Stimulated activated CD4-positive, alpha-beta T cell treated with anti-CD3 and anti-CD28 coated beads, Interleukin-2, amount 100 ng/mL, for 48 hours (primary cell): ENCODE data around the gene CACNA1H.
A peak's percentile ranks its signal among the peaks of the same experiment; 100 is the strongest.
"Not testable (repeated sequence)": the region's sequence is repeated elsewhere in the genome, so short reads cannot be mapped to it uniquely, and the experiment has no call there.

Experiments used
- DNase-seq, 2 donors: peaks; one replicate each; pipeline ENCODE4 v3.0.0-alpha.2; 2020

CACNA1H gene

GRCh38 chr16:1194665-1195392 lies 41.9 kb downstream of the CACNA1H start:
- peak in 1 of 2 donors; percentile 23 for DNase-seq

GRCh38 chr16:1195393-1195666 lies 42.4 kb downstream of the CACNA1H start:
- no peak for DNase-seq

GRCh38 chr16:1196494-1196893 lies 43.6 kb downstream of the CACNA1H start:
- DNase-seq, result no peak

GRCh38 chr16:1197237-1197866 lies 44.4 kb downstream of the CACNA1H start:
- DNase-seq, result no peak

- DNase-seq, result no peak
Observed at GRCh38 chr16:1198194-1198593, 45.3 kb downstream of the CACNA1H start.

GRCh38 chr16:1198671-1199346 lies 45.9 kb downstream of the CACNA1H start:
- not testable (repeated sequence) for DNase-seq

- no peak for DNase-seq
Observed at GRCh38 chr16:1199347-1200013, 46.6 kb downstream of the CACNA1H start.

- no peak for DNase-seq
Observed at GRCh38 chr16:1200014-1200627, 47.2 kb downstream of the CACNA1H start.

- no peak for DNase-seq
Observed at GRCh38 chr16:1201444-1201843, 48.5 kb downstream of the CACNA1H start.

GRCh38 chr16:1202274-1202673 lies 49.4 kb downstream of the CACNA1H start:
- no peak for DNase-seq

- no peak for DNase-seq
Observed at GRCh38 chr16:1204933-1205332, 52.0 kb downstream of the CACNA1H start.

- no peak for DNase-seq
Observed at GRCh38 chr16:1206326-1206725, 53.4 kb downstream of the CACNA1H start.

- no peak for DNase-seq
Observed at GRCh38 chr16:1206786-1207185, 53.9 kb downstream of the CACNA1H start.

GRCh38 chr16:1208239-1208830 lies 55.4 kb downstream of the CACNA1H start:
- DNase-seq, result no peak

GRCh38 chr16:1209081-1209480 lies 56.2 kb downstream of the CACNA1H start:
- DNase-seq, result no peak

- no peak for DNase-seq
Observed at GRCh38 chr16:1210461-1210860, 57.6 kb downstream of the CACNA1H start.

- no peak for DNase-seq
Observed at GRCh38 chr16:1211451-1212268, 58.8 kb downstream of the CACNA1H start.

- no peak for DNase-seq
Observed at GRCh38 chr16:1212616-1213194, 59.8 kb downstream of the CACNA1H start.

- no peak for DNase-seq
Observed at GRCh38 chr16:1213231-1213630, 60.3 kb downstream of the CACNA1H start.

- DNase-seq, result no peak
Observed at GRCh38 chr16:1213796-1214372, 61.0 kb downstream of the CACNA1H start.

- DNase-seq, result no peak
Observed at GRCh38 chr16:1214719-1215118, 61.8 kb downstream of the CACNA1H start.
